ENCODE measurements around the gene PDCD1. TPM values are rescaled to one million over a fixed set of nuclear protein-coding genes. Genes with fewer than 3 reads are reported as not detected.
A peak's percentile ranks its signal among the peaks of the same experiment; 100 is the strongest.

PDCD1 gene
- total and polyA plus RNA-seq, 2 of the 13 experiments (the other 11 are each of a cell fraction or from before 2014, with no cell fraction given): 0.04 TPM; not detected in 1

DNA sequence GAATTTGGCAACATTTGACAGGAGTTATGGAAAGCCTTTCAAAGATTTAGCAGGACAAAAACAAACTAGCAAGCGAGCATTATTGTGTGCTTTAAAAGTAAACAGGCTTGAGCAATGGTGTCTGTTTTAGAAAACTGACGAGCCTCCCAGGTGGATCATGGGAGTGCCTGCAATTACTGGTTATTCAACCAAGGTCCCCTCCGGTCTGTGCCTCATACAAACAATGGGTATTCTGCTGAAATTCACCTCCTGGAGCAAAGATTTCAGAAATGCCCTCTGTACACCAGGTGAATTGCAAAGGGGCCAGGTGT lies 33.2 kb upstream of the PDCD1 start:
- peak overlapping the region; percentile 42; the same call in 1 of the 2 replicates for H3K4me2 ChIP-seq (ENCODE audit: low read depth, low read length)
- in situ Hi-C loops (cut with HindIII; ENCODE audit: extremely low pct_ligation_motif_present, low pct_unique_long_range_greater_than_20kb): no loop called here
- no peak for ATAC-seq
- no peaks in the 10 kb centered on the region for H3K79me2 ChIP-seq (ENCODE audit: insufficient read depth, low read length)
- FAIRE-seq: no peak
- intact Hi-C loops (cut with micrococcal nuclease; ENCODE audit: unreplicated experiment): no loop called here
- no peaks in the 10 kb centered on the region for H3K9me3 ChIP-seq (ENCODE audit: low read length)
- peaks cover 5 to 44% of the 10 kb centered on the region in 2 experiments; a peak in 3 of 5 replicates for H3K27me3 ChIP-seq (ENCODE audit: control insufficient read depth in 1 of 2, insufficient read depth in 2 of 2, low read length in 2 of 2)
- CTCF ChIA-PET (ENCODE audit: low intra/inter-chr PET ratio, low total read pairs): no interaction called here
- H4K20me1 ChIP-seq (ENCODE audit: insufficient read depth, low read length): no peaks in the 10 kb centered on the region
- no peak overlapping the region for H2AFZ ChIP-seq (ENCODE audit: low read length)
- POLR2A ChIA-PET: no interaction called here
- H3K36me3 ChIP-seq (replicated peaks in 1 of 2; ENCODE audit: control insufficient read depth in 1 of 2, insufficient read depth in 2 of 2, low read length in 2 of 2): no peaks in the 10 kb centered on the region
- 3% methylated on average over 2 of the region's 3 CpGs for WGBS (ENCODE audit: low lambda C conversion rate)
- H3K9ac ChIP-seq (ENCODE audit: insufficient read depth, low read depth, low read length): no peak overlapping the region
- no peak overlapping the region for H3K27ac ChIP-seq (ENCODE audit: extremely low read length, insufficient read depth, low read length)
- peaks cover 17% of the 10 kb centered on the region for H3K4me1 ChIP-seq (ENCODE audit: insufficient read depth, low read length)
- TF ChIP-seq, protein P1, sequence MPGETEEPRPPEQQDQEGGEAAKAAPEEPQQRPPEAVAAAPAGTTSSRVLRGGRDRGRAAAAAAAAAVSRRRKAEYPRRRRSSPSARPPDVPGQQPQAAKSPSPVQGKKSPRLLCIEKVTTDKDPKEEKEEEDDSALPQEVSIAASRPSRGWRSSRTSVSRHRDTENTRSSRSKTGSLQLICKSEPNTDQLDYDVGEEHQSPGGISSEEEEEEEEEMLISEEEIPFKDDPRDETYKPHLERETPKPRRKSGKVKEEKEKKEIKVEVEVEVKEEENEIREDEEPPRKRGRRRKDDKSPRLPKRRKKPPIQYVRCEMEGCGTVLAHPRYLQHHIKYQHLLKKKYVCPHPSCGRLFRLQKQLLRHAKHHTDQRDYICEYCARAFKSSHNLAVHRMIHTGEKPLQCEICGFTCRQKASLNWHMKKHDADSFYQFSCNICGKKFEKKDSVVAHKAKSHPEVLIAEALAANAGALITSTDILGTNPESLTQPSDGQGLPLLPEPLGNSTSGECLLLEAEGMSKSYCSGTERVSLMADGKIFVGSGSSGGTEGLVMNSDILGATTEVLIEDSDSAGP (CRISPR knock-in tag; IDR thresholded peaks at IDR 0.05; ENCODE audit: borderline replicate concordance): 0 out of 2 replicates have a peak, but pooled peaks have one; percentile 21
- no peak for TF ChIP-seq ZNF790 (CRISPR knock-in tag; IDR thresholded peaks at IDR 0.05; ENCODE audit: borderline replicate concordance)
- TF ChIP-seq ZNF143 (CRISPR knock-in tag; IDR thresholded peaks at IDR 0.05): peak; percentile 19; the same call in 1 of the 2 replicates
- TF ChIP-seq SOX5 (CRISPR knock-in tag; IDR thresholded peaks at IDR 0.05; ENCODE audit: borderline replicate concordance): 0 out of 2 replicates have a peak, but pooled peaks have one; percentile 16
- 0 out of 2 replicates have a peak, but pooled peaks have one; percentile 45 for TF ChIP-seq FOXA3 (CRISPR knock-in tag; IDR thresholded peaks at IDR 0.05)
- no peak for DNase-seq (ENCODE audit: low spot score)
- H3K4me3 ChIP-seq (replicated peaks in 1 of 3; ENCODE audit: insufficient read depth in 1 of 3, low read depth in 2 of 3, low read length in 3 of 3): no peak overlapping the region; a peak in 1 of 6 replicates
- no TSS peak for BruUV-seq (replicated peaks)

DNA sequence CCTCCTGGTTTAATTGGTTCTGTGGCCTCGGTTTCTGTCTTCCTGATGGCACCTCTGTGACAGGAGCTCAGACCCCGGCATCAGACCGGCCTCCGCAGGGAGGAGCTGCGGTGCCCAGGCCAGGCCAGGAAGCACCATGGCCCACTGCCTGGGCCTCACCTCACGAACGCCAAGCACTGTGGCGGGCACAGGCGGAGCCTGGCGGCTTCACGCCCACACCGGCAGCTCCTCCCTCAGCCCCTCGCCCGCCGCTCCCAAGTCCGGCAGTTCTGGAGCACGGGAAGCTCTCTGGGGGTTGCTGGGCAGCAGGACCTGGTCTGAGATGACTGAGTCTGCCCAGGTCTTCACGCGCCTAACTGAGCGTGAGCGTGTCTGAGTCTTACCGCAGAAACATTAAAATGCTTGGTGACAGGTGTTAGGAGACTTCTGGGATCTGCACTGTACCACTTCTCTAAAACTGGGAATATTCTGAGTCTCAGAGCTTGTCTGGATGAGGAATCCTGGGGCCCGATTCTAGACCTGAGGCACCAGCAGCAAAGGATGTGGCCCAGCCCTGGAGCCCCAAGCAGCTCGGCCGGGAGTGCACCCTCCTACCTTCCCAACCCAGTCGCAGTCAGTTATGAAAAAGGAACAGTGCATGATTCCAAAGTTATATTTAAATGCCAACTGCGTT lies 32.8 kb upstream of the PDCD1 start:
- no TSS peak for BruUV-seq (replicated peaks)
- H4K20me1 ChIP-seq (ENCODE audit: insufficient read depth, low read length): no peaks in the 10 kb centered on the region
- H3K9ac ChIP-seq (ENCODE audit: insufficient read depth, low read depth, low read length): no peak overlapping the region
- peak; percentile 19; the same call in 1 of the 2 replicates for TF ChIP-seq ZBTB33 (CRISPR knock-in tag; IDR thresholded peaks at IDR 0.05)
- no peak for TF ChIP-seq KDM3A (CRISPR knock-in tag; IDR thresholded peaks at IDR 0.05; ENCODE audit: low read depth)
- no peak overlapping the region for H3K27ac ChIP-seq (ENCODE audit: extremely low read length, insufficient read depth, low read length)
- POLR2A ChIA-PET: no interaction called here
- no peaks in the 10 kb centered on the region for H3K79me2 ChIP-seq (ENCODE audit: insufficient read depth, low read length)
- DNase-seq (ENCODE audit: low spot score): no peak
- intact Hi-C loops (cut with micrococcal nuclease; ENCODE audit: unreplicated experiment) (no loop called here), in situ Hi-C loops (cut with HindIII; ENCODE audit: extremely low pct_ligation_motif_present, low pct_unique_long_range_greater_than_20kb) (no loop called here)
- H3K4me2 ChIP-seq (ENCODE audit: low read depth, low read length): peak overlapping the region; percentile 42; the same call in 1 of the 2 replicates
- CTCF ChIA-PET (ENCODE audit: low intra/inter-chr PET ratio, low total read pairs): no interaction called here
- FAIRE-seq: no peak
- WGBS (ENCODE audit: low lambda C conversion rate): 53% methylated on average over 27 of the region's 27 CpGs
- H3K27me3 ChIP-seq (ENCODE audit: control insufficient read depth in 1 of 2, insufficient read depth in 2 of 2, low read length in 2 of 2): peaks cover 7 to 49% of the 10 kb centered on the region in 2 experiments; a peak in 3 of 5 replicates
- ATAC-seq: no peak
- H3K36me3 ChIP-seq (replicated peaks in 1 of 2; ENCODE audit: control insufficient read depth in 1 of 2, insufficient read depth in 2 of 2, low read length in 2 of 2): no peaks in the 10 kb centered on the region
- peaks cover 17% of the 10 kb centered on the region for H3K4me1 ChIP-seq (ENCODE audit: insufficient read depth, low read length)
- H3K4me3 ChIP-seq (replicated peaks in 1 of 3; ENCODE audit: insufficient read depth in 1 of 3, low read depth in 2 of 3, low read length in 3 of 3): no peak overlapping the region
- no peaks in the 10 kb centered on the region for H3K9me3 ChIP-seq (ENCODE audit: low read length)
- no peak overlapping the region for H2AFZ ChIP-seq (ENCODE audit: low read length)
